Body of pancreas (tissue), 4 donors: Measurements from ENCODE around the gene ZMYM4. TPM values are rescaled to one million over a fixed set of nuclear protein-coding genes. Genes with fewer than 3 reads are reported as not detected.

ENCODE experiments used
- ATAC-seq: fragments of 150-250 bp; one replicate; pipeline ENCODE4 v1.9.1; 2016
- DNase-seq, 4 donors: peaks; one replicate each; pipeline ENCODE4 v3.0.0-alpha.2; 2019
- H3K27ac ChIP-seq, 4 donors: fragments of 200-600 bp; sonication (generic); 1 replicate in 3 of 4; 2 replicates in 1 of 4; pipeline versions ENCODE4 v1.5.1 to v1.6.1; 2016 to 2019; ENCODE audit warnings: mild to moderate bottlenecking in 1 of 4, mixed read lengths in 1 of 4, moderate library complexity in 1 of 4
- H3K27me3 ChIP-seq, 2 donors: fragments of 200-600 bp; sonication (generic); one replicate each; pipeline ENCODE4 v1.6.0; 2016; ENCODE audit warnings: mild to moderate bottlenecking in 1 of 2
- H3K36me3 ChIP-seq, 2 donors: fragments of 200-600 bp; sonication (generic); replicated peaks in 1 of 2; 2 replicates each; pipeline ENCODE4 v1.5.1; 2016; ENCODE audit warnings: low read depth in 2 of 2; ENCODE audit not compliant: insufficient read depth in 1 of 2
- H3K4me1 ChIP-seq: fragments of 200-600 bp; sonication (generic); one replicate; pipeline ENCODE4 v1.6.0; 2016
- H3K4me3 ChIP-seq, 2 donors: fragments of 200-600 bp; sonication (generic); 1 replicate in 1 of 2; 2 replicates in 1 of 2; pipeline ENCODE4 v1.5.1; 2016 to 2019
- H3K9me3 ChIP-seq, 3 donors: fragments of 200-600 bp; sonication (generic); 1 replicate in 2 of 3; 2 replicates in 1 of 3; pipeline ENCODE4 v1.5.1; 2016
- CTCF ChIP-seq, 7 experiments: fragments of 450-650 bp in 4 of 7; fragments of 200-600 bp in 3 of 7; sonication (generic) in 3 of 7; IDR thresholded peaks; one replicate each; pipeline ENCODE4 v1.5.1; 2016 to 2019; ENCODE audit warnings: antibody characterized with exemption in 7 of 7
- POLR2A ChIP-seq, 3 donors: fragments of 450-650 bp; IDR thresholded peaks; one replicate each; pipeline ENCODE4 v1.6.1; 2016; ENCODE audit warnings: antibody characterized with exemption in 3 of 3, mild to moderate bottlenecking in 2 of 3
- WGBS, 2 donors: methylation state at CpG; one replicate each; pipeline ENCODE4 v1.1.5; 2017; 5-methylcytosine and 5-hydroxymethylcytosine counted together
- intact Hi-C: fragments of 100-400 bp; cut with DNase I; formaldehyde crosslinking; loops from one replicate; pipeline ENCODE4 v1.15.1; 2023
- total RNA-seq, 2 donors: library from RNA; depleted of rRNA; stranded (reverse); fragments of >200 nt; gene quantifications; one replicate each; pipeline ENCODE4 v1.1.0, GENCODE V29; 2016

Gene ZMYM4
- total RNA-seq, 2 donors from 2014 or later: 15.2 to 33.2 TPM

- no peaks in the 10 kb centered on the region for H3K9me3 ChIP-seq
- H3K36me3 ChIP-seq: peaks cover 0 to 26% of the 10 kb centered on the region in 2 donors
- H3K4me1 ChIP-seq: no peaks in the 10 kb centered on the region
- no peak overlapping the region for H3K4me3 ChIP-seq
- no peak for DNase-seq
- no peak for ATAC-seq
- H3K27me3 ChIP-seq: no peaks in the 10 kb centered on the region
- 93% methylated on average over 13 to 15 of the region's 15 CpGs for WGBS, 2 donors
- H3K27ac ChIP-seq: no peak overlapping the region
- TF ChIP-seq CTCF (IDR thresholded peaks at IDR 0.05) (no peak), POLR2A (IDR thresholded peaks at IDR 0.05) (no peak)
- intact Hi-C loops: no loop called here
Measured at GRCh38 chr1:35433714-35434113, 165.2 kb downstream of the ZMYM4 start.

DNA sequence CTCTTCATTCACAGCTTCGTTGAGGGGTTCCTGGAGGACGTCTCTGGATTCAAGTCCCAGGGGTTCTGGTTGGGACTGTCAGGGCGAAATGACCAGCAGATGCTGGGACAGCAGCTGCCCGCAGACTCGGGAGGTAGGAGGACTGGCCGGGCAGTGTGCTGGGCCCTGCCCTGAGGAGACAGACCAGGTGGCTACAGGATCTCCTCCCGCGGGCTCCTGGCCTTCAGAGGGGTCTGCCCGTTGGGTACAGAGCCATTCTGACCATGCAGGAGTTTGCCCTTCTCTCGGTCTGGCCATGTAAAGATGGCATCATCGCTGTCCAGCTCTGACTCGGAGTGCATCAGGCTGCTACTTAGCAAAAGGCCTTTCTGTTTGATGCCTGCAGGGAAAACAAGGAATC, 166.2 kb downstream of the ZMYM4 start:
- Histone ChIP-seq H3K9me3 (no peaks in the 10 kb centered on the region), H3K27ac (no peak overlapping the region), H3K4me1 (no peaks in the 10 kb centered on the region), H3K27me3 (no peaks in the 10 kb centered on the region), H3K4me3 (no peak overlapping the region), H3K36me3 (peaks cover 0 to 30% of the 10 kb centered on the region in 2 donors)
- 95% methylated on average over 5 to 12 of the region's 12 CpGs for WGBS, 2 donors
- DNase-seq (no peak), ATAC-seq (no peak)
- intact Hi-C loops: no loop called here
- TF ChIP-seq CTCF (IDR thresholded peaks at IDR 0.05) (no peak), POLR2A (IDR thresholded peaks at IDR 0.05) (no peak)

GRCh38 chr1:35436078-35436477, 167.6 kb downstream of the ZMYM4 start:
- TF ChIP-seq POLR2A (IDR thresholded peaks at IDR 0.05): no peak
- no peak for TF ChIP-seq CTCF (IDR thresholded peaks at IDR 0.05)
- Histone ChIP-seq H3K27ac (no peak overlapping the region), H3K4me1 (no peaks in the 10 kb centered on the region), H3K36me3 (peaks cover 0 to 40% of the 10 kb centered on the region in 2 donors), H3K4me3 (no peak overlapping the region), H3K9me3 (no peaks in the 10 kb centered on the region), H3K27me3 (no peaks in the 10 kb centered on the region)
- ATAC-seq: no peak
- WGBS, 2 donors: 92 to 96% methylated on average over 5 to 10 of the region's 10 CpGs
- DNase-seq: no peak
- intact Hi-C loops: no loop called here

GRCh38 chr1:35437200-35437599, 168.7 kb downstream of the ZMYM4 start:
- Histone ChIP-seq H3K36me3 (peaks cover 0 to 47% of the 10 kb centered on the region in 2 donors), H3K27me3 (no peaks in the 10 kb centered on the region), H3K4me3 (no peak overlapping the region), H3K27ac (no peak overlapping the region), H3K4me1 (no peaks in the 10 kb centered on the region), H3K9me3 (no peaks in the 10 kb centered on the region)
- TF ChIP-seq POLR2A (IDR thresholded peaks at IDR 0.05) (no peak), CTCF (IDR thresholded peaks at IDR 0.05) (no peak)
- intact Hi-C loops: no loop called here
- ATAC-seq (no peak), DNase-seq (no peak)
- 90 to 97% methylated on average over 9 of the region's 9 CpGs for WGBS, 2 donors

GRCh38 chr1:35439626-35440025, 171.1 kb downstream of the ZMYM4 start:
- intact Hi-C loops: no loop called here
- 93 to 100% methylated on average over 1 of the region's 1 CpG for WGBS, 2 donors

More at GRCh38 chr1:35439626-35440025, 171.1 kb downstream of the ZMYM4 start:
- ATAC-seq (no peak), DNase-seq (no peak)
- H3K4me1 ChIP-seq: no peaks in the 10 kb centered on the region
- TF ChIP-seq CTCF (IDR thresholded peaks at IDR 0.05) (no peak), POLR2A (IDR thresholded peaks at IDR 0.05) (no peak)
- no peak overlapping the region for H3K27ac ChIP-seq
- H3K36me3 ChIP-seq: peaks cover 0 to 51% of the 10 kb centered on the region in 2 donors
- H3K4me3 ChIP-seq: no peak overlapping the region
- no peaks in the 10 kb centered on the region for H3K27me3 ChIP-seq
- H3K9me3 ChIP-seq: no peaks in the 10 kb centered on the region
